GF-D8 (cell line): ENCODE measurements around the gene PITPNB.
A peak's percentile ranks its signal among the peaks of the same experiment; 100 is the strongest.

ENCODE experiments used
- DNase-seq: peaks from one replicate; lab custom pipeline; 2025; lab: John Stamatoyannopoulos, UW

PITPNB gene

DNA sequence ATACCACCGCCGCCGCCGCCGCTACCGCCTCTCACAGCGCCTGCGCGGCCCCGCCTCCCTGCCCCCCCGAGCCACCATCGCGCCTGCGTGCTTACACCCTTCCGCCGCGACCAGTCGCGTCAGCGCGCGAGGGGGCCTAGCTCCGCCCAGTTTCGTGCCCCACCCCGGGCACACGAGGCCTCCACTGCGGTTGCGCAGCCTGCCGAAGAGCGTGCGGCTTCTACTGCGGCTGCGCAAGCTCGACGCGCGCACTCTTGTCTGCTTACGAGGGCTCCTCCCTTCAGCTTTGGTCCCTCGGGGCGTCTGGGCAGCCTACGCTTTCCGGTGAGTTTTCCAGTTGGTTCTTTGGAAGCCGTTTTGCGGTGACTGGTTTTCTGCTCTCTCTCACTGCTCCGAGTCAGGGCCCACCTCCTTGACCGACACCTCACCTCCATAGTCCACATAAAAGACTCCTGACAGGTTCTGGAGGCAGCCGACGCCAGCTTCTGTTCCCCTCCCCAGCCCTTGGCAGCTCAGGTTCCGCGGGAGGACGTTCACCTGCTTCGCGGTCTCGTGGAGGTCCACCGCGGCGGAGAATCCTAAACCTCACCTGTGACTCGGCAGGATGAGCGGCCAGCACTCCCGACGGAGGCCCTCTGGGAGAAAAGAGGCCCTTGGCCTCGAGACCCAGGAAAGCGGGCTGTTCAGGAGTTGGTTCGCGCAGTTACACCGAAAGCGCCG is at the start of gene PITPNB:
Gene PITPNB, minus strand, starts transcription at position 35 of the 720 bp plus-strand sequence. CDS start 65 bp downstream, outside the sequence.
- peak; percentile 95 for DNase-seq

DNA sequence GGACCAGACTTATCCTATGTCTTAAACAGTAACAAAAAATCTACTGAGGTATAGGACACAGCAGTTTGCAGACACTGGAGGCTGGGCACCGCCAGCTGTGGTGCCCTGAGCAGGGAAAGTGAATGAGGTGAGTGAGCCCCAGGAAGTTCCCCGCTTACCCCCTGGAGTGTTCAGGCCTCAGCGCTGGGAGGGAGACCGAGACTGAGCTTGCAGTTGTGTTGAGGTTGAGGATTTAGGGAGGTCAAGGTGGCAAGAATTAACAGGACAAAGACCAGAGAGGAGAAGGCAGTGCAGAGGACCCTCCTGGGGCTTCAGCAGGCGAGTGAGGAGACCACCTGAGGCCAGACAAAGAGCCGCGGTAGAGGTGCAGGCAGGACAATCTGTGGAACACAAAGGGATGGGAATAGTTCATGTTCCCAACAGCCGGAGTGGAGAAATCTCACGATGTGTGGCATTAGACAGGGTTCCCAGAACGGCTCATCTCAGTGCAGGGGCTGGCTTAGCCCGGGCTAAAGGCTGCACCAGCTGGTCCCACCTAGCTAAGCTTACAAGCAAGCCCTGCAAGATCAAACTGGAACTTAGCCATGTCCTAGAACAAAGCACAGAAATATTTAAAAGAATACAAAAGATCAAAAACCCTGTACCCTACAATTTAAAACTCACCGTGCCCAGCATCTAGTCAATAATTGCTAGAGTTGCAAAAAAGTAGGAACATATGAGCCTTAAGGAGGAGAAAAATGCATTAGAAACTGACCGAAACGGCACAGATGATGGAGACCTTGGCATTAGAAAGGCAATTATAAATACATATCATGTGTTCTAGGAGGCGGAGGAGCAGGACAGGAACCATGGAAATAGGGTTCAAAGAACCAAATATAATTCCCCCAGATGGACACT is 47.4 kb upstream of the PITPNB start:
- DNase-seq = no peak

DNA sequence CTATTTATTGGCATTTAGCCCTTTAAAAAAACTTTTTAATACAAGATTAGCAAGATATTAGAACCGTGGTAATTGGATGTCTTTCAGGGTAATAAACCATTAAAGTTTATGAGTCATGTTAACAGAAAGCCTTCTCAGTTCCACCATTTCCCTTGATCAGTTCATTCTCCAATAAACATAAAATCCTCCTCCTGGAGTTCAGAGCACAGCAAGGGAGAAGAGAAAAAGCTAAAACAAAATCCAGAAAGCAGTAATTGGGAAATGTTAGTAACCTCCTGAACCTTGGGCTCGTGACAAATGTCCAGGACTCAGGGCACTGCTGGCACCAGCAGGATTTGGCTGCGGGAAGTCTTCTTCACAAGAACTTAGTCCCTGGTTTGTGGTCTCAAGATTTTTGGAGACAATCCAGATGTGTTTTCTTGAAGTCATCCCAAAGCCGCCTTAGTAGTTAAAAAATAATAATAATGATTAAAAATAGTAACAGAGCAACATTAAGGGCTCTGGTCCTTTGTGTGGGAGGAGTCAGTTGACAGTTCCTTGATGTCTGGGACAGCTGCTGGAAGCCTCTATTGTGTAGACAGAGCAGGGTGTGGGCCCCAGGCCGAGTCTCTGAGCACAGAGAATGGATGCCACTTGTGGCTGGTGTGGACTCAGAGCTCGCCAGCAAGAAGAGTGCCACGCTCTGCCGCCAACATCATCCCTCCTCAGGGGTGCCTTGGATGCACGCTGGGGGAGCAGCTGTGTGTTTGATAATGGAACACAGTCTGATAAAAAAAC is 43.4 kb upstream of the PITPNB start:
- no peak for DNase-seq

DNA sequence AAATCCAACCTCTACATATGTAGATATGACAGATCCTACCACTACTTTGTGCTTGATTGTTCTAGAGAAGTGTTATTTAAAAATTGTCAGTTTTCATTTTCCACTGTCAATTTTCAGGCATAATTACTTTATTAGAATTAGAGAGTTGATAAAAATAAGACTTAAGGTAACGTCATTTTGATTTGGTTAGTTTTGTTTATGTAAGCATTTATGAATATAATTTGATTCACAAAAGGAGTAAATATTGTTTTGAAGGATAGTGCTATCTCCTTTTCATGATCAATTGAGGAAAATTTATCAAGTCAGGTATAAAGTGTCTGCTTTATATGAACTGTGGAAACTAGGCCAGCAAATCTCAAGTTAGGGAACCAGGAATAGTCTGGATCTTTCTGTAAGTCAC is 42.6 kb upstream of the PITPNB start:
- DNase-seq = no peak

DNA sequence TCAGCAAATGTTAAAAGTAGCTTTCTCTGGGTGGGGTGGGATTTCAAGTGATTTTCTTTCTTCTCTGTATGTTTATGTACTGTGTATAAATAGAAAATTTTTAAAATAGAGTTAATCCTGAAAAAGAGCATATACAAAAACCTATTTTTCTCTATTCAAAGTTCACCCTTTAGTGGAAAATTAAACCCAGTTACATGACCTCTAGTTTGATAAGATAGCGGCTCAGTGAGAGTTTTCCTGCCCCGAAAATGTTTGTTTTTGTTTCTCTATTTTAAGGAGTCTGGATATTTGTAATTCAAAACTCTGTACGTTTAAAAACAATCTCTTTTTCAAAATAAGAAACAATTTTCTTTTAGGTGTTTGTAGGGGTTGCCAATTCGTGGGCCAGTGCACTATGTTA is 42.1 kb upstream of the PITPNB start:
- no peak for DNase-seq

DNA sequence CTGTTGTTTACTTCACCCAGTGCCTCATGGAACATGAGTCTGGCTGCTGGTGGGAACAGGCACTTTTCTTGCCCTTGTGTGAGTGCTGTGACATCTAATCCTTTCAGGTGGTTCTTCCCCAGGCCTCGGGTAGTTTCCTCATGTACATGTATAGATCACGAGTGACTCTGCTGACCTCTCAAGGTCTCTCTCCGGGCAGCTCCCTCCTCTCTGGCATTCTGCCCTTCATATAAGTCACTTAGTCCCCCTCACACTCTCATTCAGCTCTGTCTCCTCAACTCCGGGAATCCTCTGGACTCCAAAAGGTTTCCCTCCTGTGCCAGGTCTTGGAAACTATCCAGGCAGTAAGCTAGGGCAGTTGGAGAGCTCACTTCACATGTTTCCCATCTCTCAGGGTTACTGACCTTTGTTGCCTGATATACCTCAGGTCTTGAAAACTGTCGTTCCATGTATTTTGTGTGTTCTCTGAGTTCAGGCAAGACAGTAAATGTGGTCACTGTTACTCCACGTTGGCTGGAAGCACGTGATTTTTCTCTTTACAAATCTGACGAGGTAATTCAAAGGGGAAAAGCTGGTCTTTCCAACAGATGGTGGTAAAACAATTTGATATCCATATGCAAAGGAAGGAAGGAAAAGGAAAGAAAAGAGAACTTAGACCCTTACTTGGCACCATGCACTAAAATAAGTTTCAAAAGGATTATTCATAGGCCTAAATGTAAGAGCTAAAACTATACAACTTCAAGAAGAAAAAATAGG is 40.5 kb upstream of the PITPNB start:
- DNase-seq = no peak

DNA sequence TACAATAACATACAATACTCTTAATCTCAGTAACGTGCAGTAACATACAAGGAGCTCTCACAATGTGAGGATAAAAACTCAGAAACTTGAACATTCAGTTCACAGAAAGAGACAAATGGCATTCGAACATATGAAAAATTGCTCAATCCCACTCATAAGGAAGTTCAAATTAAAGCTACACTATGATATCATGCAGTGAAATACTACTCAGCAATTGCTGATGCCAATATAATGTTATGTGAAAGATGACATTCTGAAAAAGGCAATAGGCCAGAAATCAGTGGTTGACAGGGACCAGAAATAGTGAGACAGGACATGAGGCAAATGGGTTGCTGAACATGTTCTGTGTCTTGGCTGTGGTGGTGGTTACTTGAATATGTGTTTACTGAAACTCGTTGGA is 33.7 kb upstream of the PITPNB start:
- DNase-seq = no peak

DNA sequence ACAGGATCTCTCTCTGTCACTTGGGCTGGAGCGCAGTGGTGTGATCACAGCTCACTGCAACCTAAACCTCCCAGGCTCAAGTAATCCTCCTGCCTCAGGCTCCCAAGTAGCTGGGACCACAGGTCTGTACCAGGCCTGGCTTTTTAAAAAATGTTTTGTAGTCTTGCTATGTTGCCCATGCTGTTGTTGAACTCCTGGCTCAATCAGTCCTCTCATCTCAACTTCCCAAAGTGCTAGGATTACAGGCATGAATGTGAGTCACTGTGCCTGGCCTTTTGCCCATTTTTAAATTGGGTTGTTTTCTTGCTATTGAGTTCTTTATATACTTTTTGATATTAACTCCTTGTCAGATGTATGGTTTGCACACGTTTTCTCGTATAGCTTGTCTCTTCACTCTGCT is 33.0 kb upstream of the PITPNB start:
- DNase-seq = no peak

DNA sequence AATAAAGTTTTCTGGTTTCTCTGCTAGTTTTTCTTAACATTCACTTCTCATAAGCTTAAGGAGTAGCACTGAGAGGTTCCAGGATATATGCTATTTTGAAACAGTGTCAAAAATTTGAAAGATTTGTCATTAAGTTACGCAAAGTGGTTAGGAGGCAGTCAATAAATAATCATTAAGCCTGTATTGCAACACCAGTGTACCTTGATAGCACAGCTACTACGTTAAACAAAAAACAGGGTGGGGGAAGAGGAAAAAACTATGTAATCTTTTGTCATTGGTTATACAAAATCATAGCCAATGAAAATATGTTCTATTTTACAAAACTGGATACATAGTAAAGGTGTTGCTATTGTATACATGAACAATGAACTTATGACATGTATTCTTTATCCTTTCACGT is 30.4 kb upstream of the PITPNB start:
- DNase-seq = no peak

DNA sequence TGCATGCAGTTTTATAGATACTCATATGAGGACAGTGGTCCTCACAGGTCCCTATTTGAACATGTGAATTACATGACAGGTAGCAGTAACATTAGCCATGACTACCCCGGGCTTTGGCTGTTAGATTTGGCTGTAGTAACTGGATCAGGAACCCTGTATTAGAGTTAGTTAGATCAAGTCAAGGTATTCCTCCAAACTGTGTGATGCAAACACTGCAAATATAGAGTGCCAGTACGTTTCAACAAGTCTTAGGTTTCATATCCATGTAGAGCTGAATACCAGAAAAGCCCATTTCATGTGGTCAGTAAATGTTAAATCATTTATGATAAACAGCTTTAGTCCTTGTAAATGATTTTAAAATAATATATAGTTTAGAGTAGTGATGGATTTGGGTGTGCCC is 29.5 kb upstream of the PITPNB start:
- DNase-seq = no peak

DNA sequence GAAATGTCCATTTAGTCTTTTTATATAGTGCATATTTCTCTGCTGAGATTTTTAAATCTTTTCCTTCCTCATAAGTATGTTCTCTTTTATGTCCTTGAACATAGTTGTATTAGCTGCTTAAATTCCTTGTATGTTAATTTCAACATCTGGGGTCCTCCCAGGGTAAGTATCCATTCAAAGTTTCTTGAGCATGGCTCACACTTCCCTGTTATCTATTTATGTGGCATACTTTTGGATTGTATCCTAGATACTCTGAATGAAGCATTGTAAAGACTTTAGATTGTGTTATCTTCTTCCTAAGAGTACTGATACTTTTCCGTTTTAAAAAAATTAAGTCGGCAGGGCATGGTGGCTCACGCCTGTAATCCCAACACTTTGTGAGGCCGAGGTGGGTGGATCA is 28.4 kb upstream of the PITPNB start:
- DNase-seq = no peak

DNA sequence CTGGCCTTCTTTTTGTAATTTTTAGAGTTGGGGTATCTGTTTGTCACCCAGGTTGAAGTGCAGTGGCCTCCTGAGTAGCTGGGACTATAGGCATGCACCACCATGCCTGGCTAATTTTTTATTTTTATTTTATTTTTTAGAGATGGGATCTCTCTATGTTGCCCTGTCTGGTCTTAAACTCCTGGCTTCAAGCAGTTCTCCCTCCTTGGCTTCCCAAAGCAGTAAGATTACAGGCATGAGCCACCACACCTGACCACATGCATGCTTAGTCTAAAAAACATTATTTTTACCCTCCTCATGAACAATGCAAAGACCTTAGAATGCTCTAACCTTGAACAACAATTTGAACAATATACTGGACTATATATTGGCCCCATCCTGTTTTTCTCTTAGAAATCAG is 22.1 kb upstream of the PITPNB start:
- no peak for DNase-seq

DNA sequence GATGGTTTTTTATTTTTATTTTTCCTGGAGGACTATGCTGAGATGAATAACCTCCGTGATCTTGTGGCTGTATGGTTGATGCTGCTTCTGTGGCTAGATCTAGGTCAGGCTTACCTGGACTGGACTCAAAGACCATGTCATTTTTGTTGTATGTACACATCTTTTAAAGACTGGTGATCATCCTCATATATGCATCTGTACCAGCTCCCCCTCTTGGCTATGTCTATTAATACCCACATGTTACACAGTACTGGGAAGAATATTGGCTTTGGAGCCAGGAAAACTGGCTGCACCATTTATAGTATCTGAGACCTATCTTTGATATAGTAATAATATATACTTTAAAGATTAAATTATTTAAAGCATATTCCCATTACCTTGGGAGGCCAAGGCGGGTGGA is 18.4 kb upstream of the PITPNB start:
- no peak for DNase-seq

DNA sequence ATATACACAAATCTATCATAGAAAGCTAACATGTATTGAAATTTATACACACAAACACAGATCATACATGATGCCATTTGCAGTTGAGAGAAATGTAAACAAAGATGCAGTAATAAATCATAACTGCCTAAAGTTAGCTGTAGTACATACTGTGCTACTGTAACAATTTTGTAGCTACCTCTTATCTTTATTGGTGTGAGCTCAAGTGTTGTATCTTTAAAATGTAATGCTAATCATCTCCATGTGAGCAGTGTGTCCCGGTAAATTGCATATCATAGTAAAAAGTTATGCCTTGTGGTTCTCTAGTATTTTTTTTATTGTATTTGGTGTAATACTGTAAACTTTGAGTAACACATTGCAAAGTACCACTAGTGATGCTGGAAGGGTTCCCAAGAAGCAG is 16.8 kb upstream of the PITPNB start:
- no peak for DNase-seq

DNA sequence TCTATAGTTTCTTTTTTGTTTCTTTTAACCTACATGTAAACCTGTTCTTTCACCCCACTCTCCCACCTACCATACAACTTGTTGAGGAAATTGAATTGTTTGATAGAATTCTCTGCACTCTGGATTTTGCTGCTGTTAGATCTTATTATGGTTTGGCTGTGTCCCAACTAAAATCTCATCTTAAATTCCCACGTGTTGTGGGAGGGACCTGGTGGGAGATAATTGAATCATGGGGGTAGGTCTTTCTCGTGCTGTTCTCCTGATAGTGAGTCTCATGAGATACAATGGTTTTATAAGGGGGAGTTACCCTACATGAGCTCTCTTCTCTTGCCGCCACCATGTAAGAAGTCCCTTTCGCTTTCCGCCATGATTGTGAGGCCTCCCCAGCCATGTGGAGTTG is 15.0 kb upstream of the PITPNB start:
- no peak for DNase-seq

DNA sequence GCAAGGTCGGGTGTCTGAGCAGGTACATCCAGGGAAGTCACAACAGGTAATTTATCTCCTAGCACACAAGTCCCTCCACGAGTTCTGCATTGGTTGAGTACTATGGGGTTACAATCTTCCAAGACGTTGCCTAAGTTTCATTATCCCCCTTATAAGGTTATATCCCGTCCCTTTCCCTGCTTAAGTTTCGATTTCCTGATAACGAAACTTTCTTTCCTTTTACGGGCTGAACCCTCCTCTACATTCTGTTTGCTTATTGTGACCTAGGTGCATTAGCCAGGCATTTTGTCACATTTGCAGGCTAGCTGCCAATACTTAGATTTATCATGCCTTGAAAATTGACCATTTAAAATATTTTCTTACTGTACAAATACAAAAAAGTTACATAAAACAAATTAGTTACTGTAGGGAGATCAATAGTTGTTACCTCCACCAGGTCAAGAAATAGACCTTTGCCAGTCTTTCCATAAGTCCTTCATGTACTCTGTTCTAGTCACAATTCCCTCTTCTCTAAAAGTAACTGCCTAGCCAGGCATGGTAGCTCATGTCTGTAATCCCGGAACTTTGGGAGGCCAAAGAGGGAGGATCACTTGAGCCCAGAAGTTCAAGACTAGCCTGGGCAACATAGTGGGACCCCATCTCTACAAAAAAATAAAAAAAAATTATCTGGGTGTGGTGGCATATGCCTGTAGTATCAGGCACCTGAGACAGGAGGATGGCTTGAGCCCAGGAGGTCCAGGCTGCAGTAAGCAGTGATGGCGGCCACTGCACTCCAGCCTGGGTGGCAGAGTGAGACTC is 14.3 kb upstream of the PITPNB start:
- DNase-seq = no peak

DNA sequence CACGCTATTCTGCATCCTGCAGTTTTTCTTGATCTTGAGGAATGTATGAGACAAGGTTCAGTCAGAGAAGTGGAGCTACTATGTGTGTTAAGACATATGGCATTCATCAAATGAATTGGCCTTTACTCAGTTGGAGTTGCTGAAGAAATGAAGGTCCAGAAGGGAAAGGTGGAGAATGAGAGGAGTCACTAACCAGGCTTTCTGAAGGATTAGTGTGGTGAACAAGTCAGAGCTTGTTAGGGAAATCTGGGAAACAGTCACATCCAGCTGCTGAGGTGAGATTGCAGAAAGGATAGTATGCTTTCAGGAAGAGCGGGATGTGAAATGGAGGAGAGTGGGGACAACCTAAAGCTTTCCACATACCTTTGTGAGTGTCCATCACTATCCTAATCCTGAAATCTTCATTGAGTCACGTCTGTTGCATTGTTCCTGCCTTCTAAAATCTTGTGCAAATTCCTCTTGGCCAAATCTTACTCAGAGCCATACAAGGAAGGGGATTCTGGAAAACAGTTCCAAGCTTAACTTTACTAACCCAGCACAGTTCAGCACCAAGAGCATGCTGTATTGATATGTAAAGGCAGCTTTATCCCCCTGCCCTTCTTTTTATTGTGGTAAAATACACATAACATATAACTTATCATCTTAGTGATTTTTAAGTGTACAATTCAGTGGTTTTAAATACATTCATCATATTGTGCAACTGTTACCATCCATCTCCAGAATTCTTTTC is 11.4 kb upstream of the PITPNB start:
- DNase-seq = no peak

DNA sequence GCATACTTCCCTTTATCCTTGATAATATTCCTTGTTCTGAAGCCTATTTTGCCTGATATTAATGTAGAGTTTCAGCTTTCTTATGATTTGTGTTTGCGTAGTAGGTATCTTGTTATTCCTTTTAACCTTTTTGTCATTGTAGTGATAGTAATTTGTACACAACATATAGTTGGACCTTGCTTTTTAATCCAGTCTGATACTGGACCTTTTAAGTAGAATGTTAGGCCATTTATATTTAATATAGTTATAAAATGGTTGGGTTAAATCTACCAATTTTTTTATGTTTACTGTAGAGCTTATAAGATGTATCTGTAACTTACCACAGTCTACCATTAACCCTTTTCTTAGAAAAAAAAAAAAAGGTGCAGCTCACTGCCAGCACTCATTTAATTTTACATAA is 8.6 kb upstream of the PITPNB start:
- no peak for DNase-seq

DNA sequence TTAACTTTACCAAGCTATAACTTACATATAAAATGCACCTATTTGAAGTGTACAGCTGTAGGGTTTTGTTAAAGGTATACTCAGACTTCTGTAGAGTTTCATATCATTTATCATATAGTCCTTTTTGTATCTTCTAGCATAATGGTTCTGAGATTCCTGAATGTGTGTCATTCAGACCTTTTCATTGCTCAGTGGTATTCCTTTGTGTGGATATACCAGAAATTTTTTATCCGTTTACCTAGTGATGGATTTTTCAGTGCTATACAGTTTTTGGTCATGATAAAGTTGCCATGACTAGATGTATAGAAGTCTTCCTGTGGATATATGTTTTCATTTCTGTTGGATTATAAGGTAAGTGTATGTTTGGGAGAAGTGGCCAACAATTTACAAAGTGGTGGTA is 6.3 kb upstream of the PITPNB start:
- DNase-seq = no peak
